Epidermal melanocyte (primary cell): ENCODE data around the gene REEP6.
A peak's percentile ranks its signal among the peaks of the same experiment; 100 is the strongest.
"Not testable (repeated sequence)": the region's sequence is repeated elsewhere in the genome, so short reads cannot be mapped to it uniquely, and the experiment has no call there.

Experiments
- DNase-seq: peaks from one replicate; pipeline ENCODE4 v3.0.0; 2011; ENCODE audit warnings: low spot score; ENCODE audit not compliant: insufficient read length

The REEP6 gene

GRCh38 chr19:1505991-1506881, 15.3 kb downstream of the REEP6 start:
- DNase-seq: no peak

GRCh38 chr19:1507192-1507660, 16.2 kb downstream of the REEP6 start:
- DNase-seq: no peak

GRCh38 chr19:1507763-1508506, 17.0 kb downstream of the REEP6 start:
- DNase-seq: peak; percentile 100

- no peak for DNase-seq
These were observed 17.5 kb downstream of the REEP6 start for GRCh38 chr19:1508507-1508856.

- DNase-seq: no peak
These were observed 18.8 kb downstream of the REEP6 start for GRCh38 chr19:1509602-1510441.

- DNase-seq: no peak
These were observed 19.4 kb downstream of the REEP6 start for GRCh38 chr19:1510442-1510806.

- no peak for DNase-seq
These were observed 19.8 kb downstream of the REEP6 start for GRCh38 chr19:1510807-1511206.

GRCh38 chr19:1511318-1512317, 20.6 kb downstream of the REEP6 start:
- DNase-seq: no peak

GRCh38 chr19:1512671-1513498, 21.9 kb downstream of the REEP6 start, which contains the start of gene ADAMTSL5:
Gene ADAMTSL5 (minus strand): TSS chr19:1513019. CDS start chr19:1510943, 2,076 bp downstream.
- DNase-seq: peak; percentile 41

- no peak for DNase-seq
These were observed 22.7 kb downstream of the REEP6 start for GRCh38 chr19:1513499-1514294.

- DNase-seq: no peak
These were observed 23.3 kb downstream of the REEP6 start for GRCh38 chr19:1514295-1514661.

GRCh38 chr19:1514986-1515721, 24.2 kb downstream of the REEP6 start:
- DNase-seq: no peak

GRCh38 chr19:1516395-1516753, 25.4 kb downstream of the REEP6 start:
- DNase-seq: no peak

GRCh38 chr19:1518471-1518870, 27.5 kb downstream of the REEP6 start:
- DNase-seq: no peak

GRCh38 chr19:1519802-1520201, 28.8 kb downstream of the REEP6 start:
- DNase-seq: not testable (repeated sequence)

GRCh38 chr19:1520203-1520780, 29.3 kb downstream of the REEP6 start:
- DNase-seq: no peak

GRCh38 chr19:1521636-1522035, 30.7 kb downstream of the REEP6 start:
- DNase-seq: peak; percentile 80

GRCh38 chr19:1522061-1522460, 31.1 kb downstream of the REEP6 start:
- DNase-seq: no peak
